Activated naive CD4-positive, alpha-beta T cell treated with anti-CD3 and anti-CD28 coated beads, Interleukin-2, amount 10 ng/mL, durations not matched to agents 7 days and 5 days (primary cell): ENCODE results near the gene ACOT13.
A peak's percentile ranks its signal among the peaks of the same experiment; 100 is the strongest.
"Not testable (repeated sequence)": the region's sequence is repeated elsewhere in the genome, so short reads cannot be mapped to it uniquely, and the experiment has no call there.

Experiments used
- CTCF ChIA-PET: fragments of 350-600 bp; sonication (Branson Sonifier 250); formaldehyde crosslinking; loops from one replicate; lab custom pipeline; 2021; ENCODE audit warnings: antibody characterized with exemption; lab: Charles Lee
- DNase-seq: peaks from one replicate; pipeline ENCODE4 v3.0.0-alpha.2; 2020
- H3K27ac Mint-ChIP-seq: one replicate; pipeline ENCODE4 v1.8.0; 2021; ENCODE audit warnings: mild to moderate bottlenecking, moderate library complexity, mixed read lengths
- H3K27me3 Mint-ChIP-seq: one replicate; pipeline ENCODE4 v1.8.0; 2021; ENCODE audit warnings: mild to moderate bottlenecking, mixed read lengths
- H3K36me3 Mint-ChIP-seq: one replicate; pipeline ENCODE4 v1.8.0; 2021; ENCODE audit warnings: mixed read lengths
- H3K4me1 Mint-ChIP-seq: one replicate; pipeline ENCODE4 v1.8.0; 2021; ENCODE audit warnings: mixed read lengths
- H3K4me3 Mint-ChIP-seq: one replicate; pipeline ENCODE4 v1.8.0; 2021; ENCODE audit warnings: mild to moderate bottlenecking, moderate library complexity, mixed read lengths
- H3K9me3 Mint-ChIP-seq: one replicate; pipeline ENCODE4 v1.8.0; 2021; ENCODE audit warnings: mixed read lengths

ACOT13 gene

GRCh38 chr6:24710519-24711303 is 43.8 kb downstream of the ACOT13 start:
- CTCF ChIA-PET = interaction anchor here (0.6 to 1.1 kb wide), 2 partner anchors 37 to 317 kb away, joined by 3 to 4 read pairs; no protein-coding TSS in a partner anchor
- Mint-ChIP-seq H3K27me3 (no peaks in the 10 kb centered on the region), H3K9me3 (no peaks in the 10 kb centered on the region), H3K36me3 (peaks cover 72% of the 10 kb centered on the region), H3K4me3 (no peak overlapping the region), H3K4me1 (peaks cover 46% of the 10 kb centered on the region), H3K27ac (no peak overlapping the region)
- no peak for DNase-seq

- H3K27ac Mint-ChIP-seq, H3K27me3 Mint-ChIP-seq, H3K9me3 Mint-ChIP-seq, DNase-seq: not testable (repeated sequence)
- Mint-ChIP-seq H3K36me3 (peaks cover 62% of the 10 kb centered on the region), H3K4me1 (peaks cover 67% of the 10 kb centered on the region), H3K4me3 (peak overlapping the region; percentile 84)
- CTCF ChIA-PET = interaction anchor here (1.0 kb wide), 1 partner anchor 301 kb away, joined by 3 read pairs; no protein-coding TSS in a partner anchor
These were observed 49.8 kb downstream of the ACOT13 start for GRCh38 chr6:24716602-24717148.

DNA sequence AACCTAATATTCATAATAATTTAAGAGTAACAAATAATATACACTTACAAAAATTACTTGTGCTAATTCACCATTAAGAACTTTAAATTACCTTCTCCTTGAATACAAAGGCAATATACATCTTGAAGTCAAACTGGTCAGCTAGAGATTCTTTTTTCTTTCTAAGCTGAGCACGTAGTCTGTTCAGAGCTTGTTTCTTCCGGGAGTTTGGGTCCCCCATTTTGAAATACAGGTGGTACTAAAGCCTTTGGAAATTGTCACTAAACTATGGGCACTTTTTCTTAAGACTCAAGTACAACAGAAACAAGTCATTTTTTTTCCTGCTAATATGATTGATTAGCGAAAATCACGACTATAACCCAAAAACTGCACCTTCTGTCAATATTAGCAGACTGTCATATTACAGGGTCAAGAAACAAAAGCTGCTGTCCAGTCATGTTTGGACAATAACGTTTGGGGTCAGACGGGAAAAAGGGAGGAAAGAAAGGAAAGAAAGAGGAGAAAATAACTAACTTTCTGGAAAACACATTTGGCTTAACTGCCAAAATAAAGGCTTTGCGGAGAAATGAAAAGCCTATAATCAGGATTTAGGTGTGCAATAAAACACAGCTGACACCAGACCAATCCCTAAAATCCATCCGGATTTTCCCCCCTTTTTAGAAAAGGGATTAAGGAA is 51.7 kb downstream of the ACOT13 start:
- no peak for DNase-seq
- Mint-ChIP-seq H3K27me3 (peaks cover 6% of the 10 kb centered on the region), H3K9me3 (no peaks in the 10 kb centered on the region), H3K36me3 (peaks cover 50% of the 10 kb centered on the region), H3K4me3 (peak overlapping the region; percentile 84), H3K27ac (peak overlapping the region; percentile 100), H3K4me1 (peaks cover 64% of the 10 kb centered on the region)
- CTCF ChIA-PET = interaction anchor here (0.8 to 2.4 kb wide), 5 partner anchors 14 to 299 kb away, joined by 3 to 8 read pairs (median 4); no protein-coding TSS in a partner anchor

- peak; percentile 62 for DNase-seq
- CTCF ChIA-PET = interaction anchor here (0.8 to 2.4 kb wide), 4 partner anchors 15 to 299 kb away, joined by 3 to 8 read pairs (median 6); no protein-coding TSS in a partner anchor
- Mint-ChIP-seq H3K4me1 (peaks cover 58% of the 10 kb centered on the region), H3K4me3 (peak within 1 kb of the TSS; percentile 84), H3K27me3 (peaks cover 6% of the 10 kb centered on the region), H3K27ac (peak within 1 kb of the TSS; percentile 100), H3K36me3 (peaks cover 44% of the 10 kb centered on the region), H3K9me3 (no peaks in the 10 kb centered on the region)
These were observed 52.5 kb downstream of the ACOT13 start, which contains the start of gene C6orf62 for GRCh38 chr6:24719125-24719971. TSS of gene C6orf62 (minus strand) at chr6:24719154. CDS start at chr6:24718668, 486 bp downstream.

GRCh38 chr6:24720131-24720603 is 53.3 kb downstream of the ACOT13 start:
- Mint-ChIP-seq H3K9me3 (no peaks in the 10 kb centered on the region), H3K27ac (peak overlapping the region; percentile 100), H3K4me3 (peak overlapping the region; percentile 84), H3K4me1 (peaks cover 50% of the 10 kb centered on the region), H3K27me3 (peaks cover 6% of the 10 kb centered on the region), H3K36me3 (peaks cover 38% of the 10 kb centered on the region)
- CTCF ChIA-PET = interaction anchor here (1.2 to 2.4 kb wide), 3 partner anchors 16 to 138 kb away, joined by 3 to 8 read pairs (median 7); no protein-coding TSS in a partner anchor
- DNase-seq = peak; percentile 80

DNA sequence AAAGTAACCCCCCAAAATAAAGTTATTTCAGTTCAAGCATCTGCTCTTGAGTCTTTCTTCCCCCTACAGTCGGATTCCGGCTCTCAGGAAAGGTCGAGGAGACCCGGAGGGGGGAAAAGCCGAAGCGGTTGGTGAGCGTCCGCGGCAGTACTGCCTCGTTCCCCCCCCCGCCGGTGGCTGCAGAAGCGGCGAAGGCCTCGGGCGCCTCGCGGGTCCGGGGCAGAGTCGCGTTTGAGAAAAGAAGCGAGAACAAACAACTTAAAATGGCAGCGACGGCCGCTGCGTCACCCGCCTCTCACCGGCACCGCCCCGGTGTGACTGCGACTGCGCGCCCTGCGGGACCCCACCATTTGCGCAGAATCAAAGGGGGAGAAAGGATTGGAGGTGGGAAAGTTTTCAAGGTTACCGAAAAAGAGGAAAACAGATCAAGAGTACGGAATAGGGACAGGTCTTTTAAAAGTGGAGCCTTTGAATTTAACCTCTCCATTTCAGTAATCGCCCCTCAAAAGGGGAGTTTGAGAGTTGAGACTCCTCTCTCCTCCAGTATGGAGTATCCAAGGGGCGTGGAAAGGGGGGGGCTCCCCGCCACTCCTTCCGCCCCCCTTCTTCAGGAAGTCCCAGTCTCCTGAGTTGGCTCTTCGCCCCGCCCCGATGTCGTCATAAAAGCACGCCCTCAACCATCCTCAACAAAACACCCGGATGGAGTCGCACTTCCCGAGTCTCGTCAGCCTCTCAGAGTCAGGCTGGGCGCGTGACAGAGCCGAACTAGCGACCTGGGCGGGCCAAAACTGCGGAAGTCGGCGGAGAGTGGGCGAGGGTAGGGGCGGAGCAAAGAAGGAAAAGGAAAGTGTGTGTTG is 54.0 kb downstream of the ACOT13 start:
- Mint-ChIP-seq H3K36me3 (peaks cover 32% of the 10 kb centered on the region), H3K27me3 (peaks cover 6% of the 10 kb centered on the region), H3K9me3 (no peaks in the 10 kb centered on the region), H3K4me1 (peaks cover 43% of the 10 kb centered on the region), H3K4me3 (peak overlapping the region; percentile 84), H3K27ac (peak overlapping the region; percentile 100)
- CTCF ChIA-PET = interaction anchor here (1.0 kb wide), 1 partner anchor 298 kb away, joined by 3 read pairs; no protein-coding TSS in a partner anchor
- DNase-seq = peak; percentile 100

- peaks cover 25% of the 10 kb centered on the region for H3K36me3 Mint-ChIP-seq
- H3K27ac Mint-ChIP-seq = peak overlapping the region; percentile 100
- CTCF ChIA-PET = interaction anchor here (0.9 to 1.7 kb wide), 5 partner anchors 12 to 298 kb away, joined by 3 to 4 read pairs (median 3); no protein-coding TSS in a partner anchor
- peak overlapping the region; percentile 84 for H3K4me3 Mint-ChIP-seq
- H3K4me1 Mint-ChIP-seq = peaks cover 35% of the 10 kb centered on the region
- no peaks in the 10 kb centered on the region for H3K9me3 Mint-ChIP-seq
- peaks cover 6% of the 10 kb centered on the region for H3K27me3 Mint-ChIP-seq
- no peak for DNase-seq
These were observed 54.8 kb downstream of the ACOT13 start for GRCh38 chr6:24721461-24722215.

DNA sequence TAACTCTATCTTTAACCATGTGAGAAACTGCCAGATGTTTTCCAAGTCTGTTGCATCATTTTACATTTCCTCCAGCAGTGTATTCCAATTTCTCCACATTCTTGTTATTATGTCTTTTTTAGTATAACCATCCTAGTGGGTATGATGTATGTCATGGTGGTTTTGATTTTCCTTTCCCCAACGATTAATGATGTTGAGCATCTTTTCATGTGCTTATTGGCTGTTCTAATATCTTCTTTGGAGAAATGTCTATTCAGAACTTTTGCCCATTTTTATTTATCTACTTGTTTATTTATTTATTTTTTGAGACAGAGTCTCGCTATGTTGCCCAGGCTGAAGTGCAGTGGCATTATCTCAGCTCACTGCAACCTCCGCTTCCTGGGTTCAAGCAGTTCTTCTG is 56.4 kb downstream of the ACOT13 start:
- CTCF ChIA-PET = no interaction called here

DNA sequence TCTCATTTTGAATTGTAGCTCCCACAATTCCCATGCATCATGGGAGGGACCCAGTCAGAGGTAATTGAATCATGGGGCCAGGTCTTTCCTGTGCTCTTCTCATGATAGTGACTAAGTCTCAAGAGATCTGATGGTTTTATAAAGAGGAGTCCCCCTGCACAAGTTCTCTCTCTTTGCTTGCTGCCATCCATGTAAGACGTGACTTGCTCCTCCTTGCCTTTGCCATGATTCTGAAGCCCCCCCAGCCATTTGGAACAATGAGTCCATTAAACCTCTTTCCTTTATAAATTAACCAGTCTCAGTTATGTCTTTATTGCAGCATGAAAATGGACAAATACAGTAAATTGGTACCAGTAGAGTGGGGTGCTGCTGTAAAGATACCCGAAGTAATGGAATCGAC is 63.8 kb downstream of the ACOT13 start:
- CTCF ChIA-PET, H3K36me3 Mint-ChIP-seq, DNase-seq, H3K4me1 Mint-ChIP-seq, H3K4me3 Mint-ChIP-seq: not testable (repeated sequence)
- peaks cover 12% of the 10 kb centered on the region for H3K27me3 Mint-ChIP-seq
- peaks cover 23% of the 10 kb centered on the region for H3K9me3 Mint-ChIP-seq
- peak overlapping the region; percentile 9 for H3K27ac Mint-ChIP-seq

More for the DNA sequence above, 56.4 kb downstream of the ACOT13 start:
- Mint-ChIP-seq H3K27me3 (peaks cover 10% of the 10 kb centered on the region), H3K9me3 (no peaks in the 10 kb centered on the region), H3K36me3 (peaks cover 10% of the 10 kb centered on the region), H3K4me3 (no peak overlapping the region), H3K4me1 (peaks cover 19% of the 10 kb centered on the region), H3K27ac (no peak overlapping the region)
- no peak for DNase-seq

DNA sequence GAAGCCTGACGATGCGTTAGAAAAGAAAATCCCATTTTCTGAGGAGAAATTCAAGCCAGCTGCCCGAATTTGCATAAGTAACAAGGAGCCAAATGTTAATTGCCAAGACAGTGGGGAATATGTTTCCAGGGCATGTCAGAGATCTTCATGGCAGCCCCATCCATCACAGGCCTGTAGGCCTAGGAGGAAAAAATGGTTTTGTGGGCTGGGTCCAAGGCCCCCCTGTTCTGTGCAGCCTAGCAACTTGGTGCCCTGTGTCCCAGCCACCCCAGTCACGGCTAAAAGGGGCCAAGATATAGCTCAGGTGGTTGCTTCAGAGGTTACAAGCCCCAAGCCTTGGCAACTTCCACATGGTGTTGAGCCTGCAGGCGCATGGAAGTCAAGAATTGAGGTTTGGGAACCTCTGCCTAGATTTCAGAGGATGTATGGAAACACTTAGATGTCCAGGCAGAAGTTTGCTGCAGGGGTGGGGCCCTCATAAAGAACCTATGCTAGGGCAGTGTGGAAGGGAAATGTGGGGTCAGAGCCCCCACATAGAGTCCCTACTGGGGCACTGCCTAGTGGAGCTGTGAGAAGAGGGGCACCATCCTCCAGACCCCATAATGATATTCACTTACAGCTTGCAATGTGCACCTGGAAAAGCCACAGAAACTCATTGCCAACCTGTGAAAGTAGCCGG is 64.7 kb downstream of the ACOT13 start:
- H3K4me1 Mint-ChIP-seq, DNase-seq, H3K27ac Mint-ChIP-seq, H3K4me3 Mint-ChIP-seq, CTCF ChIA-PET, H3K36me3 Mint-ChIP-seq: not testable (repeated sequence)
- H3K9me3 Mint-ChIP-seq = peaks cover 23% of the 10 kb centered on the region
- H3K27me3 Mint-ChIP-seq = peaks cover 15% of the 10 kb centered on the region

DNA sequence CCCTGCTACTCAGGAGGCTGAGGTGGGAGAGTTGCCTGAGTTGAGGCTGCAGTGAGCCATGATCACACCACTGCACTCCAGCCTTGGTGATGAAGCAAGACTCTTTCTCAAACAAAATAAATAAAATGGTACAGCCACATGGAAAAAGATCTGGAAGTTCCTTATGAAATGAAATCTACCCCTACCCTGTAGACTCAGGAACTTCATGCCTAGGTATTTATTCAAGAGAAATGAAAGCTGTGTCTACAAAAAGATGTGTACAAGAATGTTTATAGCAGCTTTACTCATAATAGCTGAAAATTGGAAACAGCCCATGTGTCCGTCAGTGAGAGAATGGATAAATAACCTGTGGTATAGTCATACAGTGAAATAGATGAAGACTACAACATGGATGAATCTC is 67.3 kb downstream of the ACOT13 start:
- H3K9me3 Mint-ChIP-seq = peaks cover 23% of the 10 kb centered on the region
- H3K27ac Mint-ChIP-seq = no peak overlapping the region
- no peak for DNase-seq
- H3K36me3 Mint-ChIP-seq = peaks cover 9% of the 10 kb centered on the region
- no peak overlapping the region for H3K4me3 Mint-ChIP-seq
- peaks cover 12% of the 10 kb centered on the region for H3K27me3 Mint-ChIP-seq
- CTCF ChIA-PET = interaction anchor here (1.0 to 1.1 kb wide), 2 partner anchors 9 to 12 kb away, joined by 3 read pairs; no protein-coding TSS in a partner anchor
- H3K4me1 Mint-ChIP-seq = peaks cover 5% of the 10 kb centered on the region
